Parathyroid adenoma (tissue), 2 donors: Measurements from ENCODE around the gene SNPH.

Source experiments
- H2AFZ ChIP-seq: fragments of 300-600 bp; sonication (generic); one replicate; pipeline ENCODE4 v1.7.0; 2017; ENCODE audit warnings: antibody characterized with exemption, mild to moderate bottlenecking
- H3K27ac ChIP-seq: fragments of 300-600 bp; sonication (generic); one replicate; pipeline ENCODE4 v1.7.0; 2017
- H3K27me3 ChIP-seq: fragments of 300-600 bp; sonication (generic); one replicate; pipeline ENCODE4 v1.7.0; 2017; ENCODE audit warnings: low read length; ENCODE audit not compliant: control insufficient read depth, insufficient read depth
- H3K36me3 ChIP-seq: fragments of 300-600 bp; sonication (generic); one replicate; pipeline ENCODE4 v1.7.0; 2017; ENCODE audit warnings: low read length; ENCODE audit not compliant: control insufficient read depth, insufficient read depth
- H3K4me1 ChIP-seq: fragments of 300-600 bp; sonication (generic); one replicate; pipeline ENCODE4 v1.7.0; 2017; ENCODE audit warnings: control low read depth
- H3K4me2 ChIP-seq: fragments of 300-600 bp; sonication (generic); one replicate; pipeline ENCODE4 v1.7.0; 2017; ENCODE audit warnings: low read length
- H3K4me3 ChIP-seq: fragments of 300-600 bp; sonication (generic); one replicate; pipeline ENCODE4 v1.7.0; 2017; ENCODE audit warnings: low read depth, low read length
- H3K79me2 ChIP-seq: fragments of 300-600 bp; sonication (generic); one replicate; pipeline ENCODE4 v1.7.0; 2017; ENCODE audit warnings: control low read depth
- H3K9ac ChIP-seq: fragments of 300-600 bp; sonication (generic); one replicate; pipeline ENCODE4 v1.7.0; 2017; ENCODE audit warnings: mild to moderate bottlenecking
- H3K9me3 ChIP-seq: fragments of 300-600 bp; sonication (generic); one replicate; pipeline ENCODE4 v1.7.0; 2017; ENCODE audit warnings: low read length; ENCODE audit not compliant: control insufficient read depth
- CTCF ChIP-seq: fragments of 300-600 bp; sonication (generic); IDR thresholded peaks from one replicate; pipeline ENCODE4 v1.7.0; 2017; ENCODE audit warnings: antibody characterized with exemption, mild to moderate bottlenecking
- donor health status: primary hyperparathyroidism.

Gene SNPH

GRCh38 chr20:1334370-1334731, 68.3 kb downstream of the SNPH start:
- TF ChIP-seq CTCF = no peak
- H2AFZ ChIP-seq = no peak overlapping the region
- no peak overlapping the region for H3K4me3 ChIP-seq
- H3K9ac ChIP-seq = no peak overlapping the region
- H3K4me2 ChIP-seq = no peak overlapping the region
- H3K36me3 ChIP-seq = no peaks in the 10 kb centered on the region
- H3K27ac ChIP-seq = no peak overlapping the region
- H3K79me2 ChIP-seq = peaks cover 25% of the 10 kb centered on the region
- H3K27me3 ChIP-seq = no peaks in the 10 kb centered on the region
- H3K4me1 ChIP-seq = peaks cover 15% of the 10 kb centered on the region
- no peaks in the 10 kb centered on the region for H3K9me3 ChIP-seq

GRCh38 chr20:1334761-1335160, 68.7 kb downstream of the SNPH start:
- no peak overlapping the region for H3K4me2 ChIP-seq
- H3K4me1 ChIP-seq = peaks cover 15% of the 10 kb centered on the region
- no peak overlapping the region for H3K27ac ChIP-seq
- no peak overlapping the region for H3K9ac ChIP-seq
- H3K9me3 ChIP-seq = no peaks in the 10 kb centered on the region
- no peak for TF ChIP-seq CTCF
- H2AFZ ChIP-seq = no peak overlapping the region
- H3K79me2 ChIP-seq = peaks cover 25% of the 10 kb centered on the region
- no peak overlapping the region for H3K4me3 ChIP-seq
- no peaks in the 10 kb centered on the region for H3K36me3 ChIP-seq
- no peaks in the 10 kb centered on the region for H3K27me3 ChIP-seq

GRCh38 chr20:1335961-1336698, 70.0 kb downstream of the SNPH start:
- no peaks in the 10 kb centered on the region for H3K9me3 ChIP-seq
- no peaks in the 10 kb centered on the region for H3K27me3 ChIP-seq
- no peak for TF ChIP-seq CTCF
- H2AFZ ChIP-seq = no peak overlapping the region
- H3K4me3 ChIP-seq = no peak overlapping the region
- H3K79me2 ChIP-seq = peaks cover 17% of the 10 kb centered on the region
- H3K36me3 ChIP-seq = no peaks in the 10 kb centered on the region
- no peak overlapping the region for H3K4me2 ChIP-seq
- H3K27ac ChIP-seq = peak overlapping the region; percentile 70
- H3K9ac ChIP-seq = no peak overlapping the region
- H3K4me1 ChIP-seq = peaks cover 15% of the 10 kb centered on the region

- no peak for TF ChIP-seq CTCF
- Histone ChIP-seq H3K4me2 (no peak overlapping the region), H3K9me3 (no peaks in the 10 kb centered on the region), H3K9ac (no peak overlapping the region), H3K4me3 (no peak overlapping the region), H2AFZ (no peak overlapping the region), H3K27ac (peak overlapping the region; percentile 70), H3K27me3 (no peaks in the 10 kb centered on the region), H3K4me1 (peaks cover 15% of the 10 kb centered on the region), H3K79me2 (peaks cover 14% of the 10 kb centered on the region), H3K36me3 (no peaks in the 10 kb centered on the region)
These were observed 70.7 kb downstream of the SNPH start for GRCh38 chr20:1336699-1337367.

GRCh38 chr20:1337441-1337840, 71.3 kb downstream of the SNPH start:
- Histone ChIP-seq H3K27ac (peak overlapping the region; percentile 70), H3K36me3 (no peaks in the 10 kb centered on the region), H3K9ac (no peak overlapping the region), H3K27me3 (no peaks in the 10 kb centered on the region), H3K79me2 (peaks cover 11% of the 10 kb centered on the region), H3K4me1 (peaks cover 15% of the 10 kb centered on the region), H3K4me2 (no peak overlapping the region), H2AFZ (no peak overlapping the region), H3K9me3 (no peaks in the 10 kb centered on the region), H3K4me3 (no peak overlapping the region)
- TF ChIP-seq CTCF = no peak
